Tibial nerve (tissue), 4 donors: Measurements from ENCODE around the gene CPHXL. TPM values are rescaled to one million over a fixed set of nuclear protein-coding genes. Genes with fewer than 3 reads are reported as not detected.

Experiments
- DNase-seq, 2 donors: peaks; one replicate each; pipeline ENCODE4 v3.0.0-alpha.2; 2019; ENCODE audit warnings: low spot score in 2 of 2
- H3K27ac ChIP-seq, 4 donors: fragments of 200-600 bp; sonication (generic) in 3 of 4; one replicate each; pipeline ENCODE4 v1.5.1; 2017 to 2019; ENCODE audit warnings: mild to moderate bottlenecking in 1 of 4
- H3K27me3 ChIP-seq, 2 donors: fragments of 200-600 bp; sonication (generic) in 1 of 2; one replicate each; pipeline versions ENCODE4 v1.5.1 to v1.6.0; 2017 to 2019
- H3K36me3 ChIP-seq, 3 donors: fragments of 200-600 bp; sonication (generic); one replicate each; pipeline ENCODE4 v1.5.1; 2018 to 2019
- H3K4me1 ChIP-seq, 4 donors: fragments of 200-600 bp; sonication (generic) in 3 of 4; one replicate each; pipeline ENCODE4 v1.5.1; 2017 to 2019
- H3K4me3 ChIP-seq, 4 donors: fragments of 200-600 bp; sonication (generic) in 3 of 4; one replicate each; pipeline ENCODE4 v1.5.1; 2017 to 2019; ENCODE audit warnings: mild to moderate bottlenecking in 1 of 4, moderate library complexity in 1 of 4
- H3K9me3 ChIP-seq, 4 donors: fragments of 200-600 bp; sonication (generic) in 3 of 4; one replicate each; pipeline ENCODE4 v1.5.1; 2017 to 2019
- EP300 ChIP-seq, 2 donors: sonication (generic); formaldehyde crosslinking; IDR thresholded peaks; one replicate each; pipeline ENCODE4 v1.6.1; 2017; ENCODE audit warnings: antibody characterized with exemption in 2 of 2, mild to moderate bottlenecking in 1 of 2
- POLR2A ChIP-seq, 2 donors: fragments of 450-650 bp; IDR thresholded peaks; one replicate each; pipeline ENCODE4 v1.6.1; 2017; ENCODE audit warnings: antibody characterized with exemption in 2 of 2, mild to moderate bottlenecking in 2 of 2, moderate library complexity in 2 of 2
- WGBS, 2 donors: methylation state at CpG; one replicate each; pipeline ENCODE4 v1.1.5; 2018; 5-methylcytosine and 5-hydroxymethylcytosine counted together
- total RNA-seq, 4 donors: library from RNA; depleted of rRNA; stranded (reverse); fragments of >200 nt; gene quantifications; one replicate each; pipeline ENCODE4 v1.1.0, GENCODE V29; 2016
- TF ChIP-seq, protein P1 (sequence below), 5 experiments: fragments of 200-600 bp in 3 of 5; fragments of 450-650 bp in 2 of 5; sonication (generic) in 3 of 5; IDR thresholded peaks; one replicate each; pipeline ENCODE4 v1.5.1; 2016 to 2019; ENCODE audit warnings: antibody characterized with exemption in 5 of 5, mild to moderate bottlenecking in 3 of 5, moderate library complexity in 2 of 5

Gene CPHXL
- total RNA-seq, 4 donors from 2014 or later, result not detected

GRCh38 chr16:75733305-75734211, 7.3 kb upstream of the CPHXL start:
- peak in 1 of 2 donors; percentile 21 for DNase-seq
- Histone ChIP-seq H3K4me3 (no peak overlapping the region), H3K36me3 (no peaks in the 10 kb centered on the region), H3K4me1 (peaks cover 0 to 18% (median 7%) of the 10 kb centered on the region in 4 donors), H3K27ac (peak overlapping the region in 2 of 4 donors; percentile 33 to 42), H3K9me3 (no peaks in the 10 kb centered on the region), H3K27me3 (no peaks in the 10 kb centered on the region)
- TF ChIP-seq EP300 (IDR thresholded peaks at IDR 0.05), result no peak
- TF ChIP-seq, protein P1, sequence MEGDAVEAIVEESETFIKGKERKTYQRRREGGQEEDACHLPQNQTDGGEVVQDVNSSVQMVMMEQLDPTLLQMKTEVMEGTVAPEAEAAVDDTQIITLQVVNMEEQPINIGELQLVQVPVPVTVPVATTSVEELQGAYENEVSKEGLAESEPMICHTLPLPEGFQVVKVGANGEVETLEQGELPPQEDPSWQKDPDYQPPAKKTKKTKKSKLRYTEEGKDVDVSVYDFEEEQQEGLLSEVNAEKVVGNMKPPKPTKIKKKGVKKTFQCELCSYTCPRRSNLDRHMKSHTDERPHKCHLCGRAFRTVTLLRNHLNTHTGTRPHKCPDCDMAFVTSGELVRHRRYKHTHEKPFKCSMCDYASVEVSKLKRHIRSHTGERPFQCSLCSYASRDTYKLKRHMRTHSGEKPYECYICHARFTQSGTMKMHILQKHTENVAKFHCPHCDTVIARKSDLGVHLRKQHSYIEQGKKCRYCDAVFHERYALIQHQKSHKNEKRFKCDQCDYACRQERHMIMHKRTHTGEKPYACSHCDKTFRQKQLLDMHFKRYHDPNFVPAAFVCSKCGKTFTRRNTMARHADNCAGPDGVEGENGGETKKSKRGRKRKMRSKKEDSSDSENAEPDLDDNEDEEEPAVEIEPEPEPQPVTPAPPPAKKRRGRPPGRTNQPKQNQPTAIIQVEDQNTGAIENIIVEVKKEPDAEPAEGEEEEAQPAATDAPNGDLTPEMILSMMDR (IDR thresholded peaks at IDR 0.05), result no peak
- WGBS, 2 donors, result 25 to 31% methylated on average over 6 of the region's 6 CpGs

GRCh38 chr16:75732871-75733270, 6.6 kb upstream of the CPHXL start:
- peak overlapping the region in 1 of 4 donors; percentile 42 for H3K27ac ChIP-seq
- H3K4me3 ChIP-seq, result no peak overlapping the region
- TF ChIP-seq, protein P1 (IDR thresholded peaks at IDR 0.05), result no peak
- TF ChIP-seq POLR2A (IDR thresholded peaks at IDR 0.05), result no peak
- TF ChIP-seq EP300 (IDR thresholded peaks at IDR 0.05), result no peak
- H3K27me3 ChIP-seq, result no peaks in the 10 kb centered on the region
- 28 to 33% methylated on average over 2 of the region's 2 CpGs for WGBS, 2 donors
- no peaks in the 10 kb centered on the region for H3K36me3 ChIP-seq
- peaks cover 0 to 18% (median 7%) of the 10 kb centered on the region in 4 donors for H3K4me1 ChIP-seq
- no peak for DNase-seq
- no peaks in the 10 kb centered on the region for H3K9me3 ChIP-seq

- no peak for DNase-seq
- Histone ChIP-seq H3K4me1 (no peaks in the 10 kb centered on the region), H3K27ac (no peak overlapping the region), H3K27me3 (no peaks in the 10 kb centered on the region), H3K36me3 (no peaks in the 10 kb centered on the region), H3K4me3 (no peak overlapping the region), H3K9me3 (peaks cover 0 to 4% (median 0%) of the 10 kb centered on the region in 4 donors)
- TF ChIP-seq, protein P1 (IDR thresholded peaks at IDR 0.05), result no peak
- TF ChIP-seq POLR2A (IDR thresholded peaks at IDR 0.05) (no peak), EP300 (IDR thresholded peaks at IDR 0.05) (no peak)
- WGBS, 2 donors, result 42 to 53% methylated on average over 3 of the region's 3 CpGs
Observed at GRCh38 chr16:75727221-75727620, 931 bp upstream of the CPHXL start.

DNA sequence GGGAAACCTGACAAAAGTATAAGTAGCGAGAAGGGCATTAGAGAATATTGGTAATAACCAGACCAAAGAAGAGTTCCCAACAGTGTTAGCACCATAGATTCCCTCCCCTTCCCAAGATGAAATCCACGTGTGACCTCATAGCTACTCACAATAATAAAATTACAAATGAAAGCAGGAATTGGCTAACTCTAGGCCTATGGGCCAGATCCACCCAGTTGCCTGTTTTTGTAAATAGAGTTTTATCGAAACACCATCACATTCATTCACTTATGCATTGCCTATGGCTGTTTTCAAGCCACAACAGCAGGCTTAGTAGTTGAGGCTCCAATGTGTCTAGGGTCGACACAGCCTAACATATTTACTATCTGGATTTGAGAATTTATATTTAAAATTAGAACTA, 7.8 kb downstream of the CPHXL start:
- TF ChIP-seq POLR2A (IDR thresholded peaks at IDR 0.05), result no peak
- TF ChIP-seq, protein P1 (IDR thresholded peaks at IDR 0.05), result no peak
- TF ChIP-seq EP300 (IDR thresholded peaks at IDR 0.05), result no peak
- H3K4me3 ChIP-seq, result no peak overlapping the region
- H3K36me3 ChIP-seq, result peaks cover 0 to 43% (median 0%) of the 10 kb centered on the region in 3 donors
- no peak for DNase-seq
- peaks cover 0 to 17% (median 2%) of the 10 kb centered on the region in 4 donors for H3K9me3 ChIP-seq
- no peaks in the 10 kb centered on the region for H3K27me3 ChIP-seq
- WGBS, 2 donors, result 88 to 90% methylated on average over 4 of the region's 4 CpGs
- H3K27ac ChIP-seq, result no peak overlapping the region
- no peaks in the 10 kb centered on the region for H3K4me1 ChIP-seq

GRCh38 chr16:75714661-75715060, 11.6 kb downstream of the CPHXL start:
- Histone ChIP-seq H3K9me3 (peaks cover 0 to 32% (median 6%) of the 10 kb centered on the region in 4 donors), H3K36me3 (peaks cover 0 to 63% (median 0%) of the 10 kb centered on the region in 3 donors)
- DNase-seq, result no peak

More at GRCh38 chr16:75714661-75715060, 11.6 kb downstream of the CPHXL start:
- Histone ChIP-seq H3K27me3 (no peaks in the 10 kb centered on the region), H3K27ac (no peak overlapping the region), H3K4me1 (no peaks in the 10 kb centered on the region), H3K4me3 (no peak overlapping the region)
- TF ChIP-seq, protein P1 (IDR thresholded peaks at IDR 0.05), result no peak
- TF ChIP-seq POLR2A (IDR thresholded peaks at IDR 0.05) (no peak), EP300 (IDR thresholded peaks at IDR 0.05) (no peak)
